GM21737 (cell line): ENCODE measurements around the gene TRAF1.

ENCODE experiments used
- ATAC-seq: cut with Tn5 transposase; IDR thresholded peaks from one replicate; pipeline ENCODE4 v1.9.1; 2021; ENCODE audit warnings: mild to moderate bottlenecking, moderate library complexity; ENCODE audit not compliant: unreplicated experiment

TRAF1 gene

GRCh38 chr9:120910643-120911042, 16.0 kb downstream of the TRAF1 start:
- no peak for ATAC-seq

GRCh38 chr9:120909904-120910303, 16.7 kb downstream of the TRAF1 start:
- no peak for ATAC-seq

DNA sequence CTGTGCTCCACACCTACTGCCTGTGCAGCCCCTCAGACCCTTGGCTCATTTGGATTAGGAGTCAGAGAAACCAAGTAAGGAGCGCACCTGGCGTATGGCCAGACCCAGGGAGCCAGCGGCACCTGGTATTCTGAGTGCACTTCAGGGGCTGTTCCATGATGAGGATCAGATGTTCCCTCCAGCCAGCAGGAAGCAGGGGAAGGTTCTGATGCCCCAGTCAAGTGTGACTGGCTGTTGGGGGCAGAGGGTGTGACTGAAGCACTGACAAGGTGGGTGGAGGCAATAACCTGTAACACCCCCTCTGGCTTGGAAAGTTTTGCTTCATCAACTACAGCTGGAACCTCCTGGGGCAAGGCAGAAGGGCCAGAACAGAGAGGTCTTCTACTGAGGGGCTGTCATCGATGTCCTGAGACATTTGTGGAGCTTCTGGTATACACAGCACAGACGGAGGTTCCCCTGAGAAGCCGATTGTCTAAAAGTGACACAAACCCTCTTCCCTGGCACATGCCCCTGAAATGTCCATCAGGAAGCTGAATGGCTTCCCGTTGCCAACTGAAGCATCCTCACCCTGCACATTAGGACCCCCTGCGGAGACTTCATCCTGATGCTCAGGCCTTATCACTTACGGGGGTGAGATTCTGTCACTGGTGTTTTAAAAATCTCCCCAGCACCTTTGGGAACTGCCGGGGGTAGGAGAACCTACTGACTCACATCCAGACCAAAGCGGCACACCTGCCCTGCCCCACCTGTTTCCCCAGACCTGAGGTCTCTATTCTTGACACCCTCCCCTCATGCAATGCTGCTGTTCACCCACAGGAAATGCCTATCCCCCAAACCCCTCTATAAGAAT, 21.1 kb downstream of the TRAF1 start:
- ATAC-seq, result no peak

DNA sequence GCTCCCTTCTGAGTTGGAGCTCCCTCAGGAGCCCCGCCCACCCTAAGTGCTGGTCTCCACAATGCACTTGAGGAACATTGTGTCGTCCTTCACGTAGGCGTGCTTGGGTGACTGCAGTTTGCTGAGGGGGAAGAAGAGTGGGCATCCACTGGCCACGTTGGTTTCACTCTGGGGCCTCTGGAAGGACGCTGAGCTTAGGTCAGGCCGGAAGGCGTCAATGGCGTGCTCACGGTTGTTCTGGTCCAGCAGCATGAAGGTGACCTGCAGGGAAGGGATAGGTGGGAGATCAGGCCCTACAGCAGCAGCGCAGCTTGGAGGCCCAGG, 21.7 kb downstream of the TRAF1 start:
- no peak for ATAC-seq

DNA sequence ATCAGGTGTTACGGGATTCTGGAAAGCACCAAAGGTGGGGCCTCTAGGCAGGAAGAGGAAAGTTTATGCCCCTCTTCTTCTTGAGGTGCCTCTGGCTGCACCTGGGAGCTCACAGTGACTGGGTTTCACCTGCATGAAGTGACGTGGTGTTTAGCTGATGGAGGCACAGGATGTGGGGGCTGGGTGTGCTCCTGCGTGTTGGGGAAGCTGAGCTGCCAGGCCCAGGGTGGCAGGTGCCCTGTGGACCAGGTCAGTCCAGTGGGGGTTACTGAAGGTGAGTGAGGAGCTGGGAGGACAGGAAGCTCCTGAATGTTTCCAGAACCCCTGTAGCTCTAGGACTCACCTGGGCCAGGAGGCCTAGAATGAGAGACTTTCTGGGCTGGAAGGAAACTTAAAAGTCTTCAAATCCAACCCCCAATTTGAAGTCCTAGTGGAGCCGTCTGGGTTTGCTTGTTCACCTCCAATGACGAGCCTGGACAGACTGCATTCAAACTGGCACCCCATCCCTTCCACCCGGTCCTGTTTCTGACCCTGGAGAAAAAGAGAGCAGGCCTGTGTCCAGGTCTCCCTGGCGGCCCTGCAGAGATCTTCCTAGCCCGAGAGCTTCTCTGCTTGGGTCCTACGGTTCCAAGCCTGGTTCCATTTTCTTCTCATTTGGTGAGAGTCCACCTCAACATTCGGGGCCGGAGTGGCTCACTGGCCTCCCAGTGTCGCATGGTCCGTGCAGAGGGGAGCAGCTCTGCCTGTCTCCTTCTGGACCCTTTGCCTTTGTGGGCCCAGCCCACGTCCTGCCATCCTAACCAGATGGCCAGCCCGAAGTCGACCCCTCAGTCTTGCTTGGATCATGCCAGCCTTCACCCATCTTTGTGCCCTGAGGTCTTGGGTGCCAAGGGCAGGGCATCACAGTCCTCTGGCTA, 22.3 kb downstream of the TRAF1 start:
- no peak for ATAC-seq

- no peak for ATAC-seq
Observed at GRCh38 chr9:120902569-120903535, 23.7 kb downstream of the TRAF1 start.

- no peak for ATAC-seq
Observed at GRCh38 chr9:120901755-120902568, 24.6 kb downstream of the TRAF1 start.

DNA sequence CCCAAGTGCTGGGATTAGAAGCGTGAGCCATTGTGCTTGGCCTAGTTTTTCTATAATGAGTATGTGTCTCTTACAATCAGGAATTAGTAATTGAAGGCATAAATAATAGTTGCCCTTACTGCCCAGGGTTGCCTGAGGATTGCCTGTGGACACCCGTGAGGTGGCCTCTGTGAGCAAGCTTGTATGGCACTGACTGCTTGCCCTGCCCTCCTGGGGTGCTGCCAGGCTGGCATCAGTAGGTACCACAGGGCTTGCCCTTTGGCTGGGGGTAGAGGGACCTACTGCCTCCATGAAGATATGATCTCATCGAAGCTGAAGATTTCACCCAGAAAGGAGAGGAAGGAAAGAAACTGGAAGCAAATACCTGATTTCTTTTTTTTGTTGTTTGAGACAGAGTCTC, 25.8 kb downstream of the TRAF1 start:
- ATAC-seq, result no peak

- no peak for ATAC-seq
Observed at GRCh38 chr9:120899490-120900068, 27.0 kb downstream of the TRAF1 start.

DNA sequence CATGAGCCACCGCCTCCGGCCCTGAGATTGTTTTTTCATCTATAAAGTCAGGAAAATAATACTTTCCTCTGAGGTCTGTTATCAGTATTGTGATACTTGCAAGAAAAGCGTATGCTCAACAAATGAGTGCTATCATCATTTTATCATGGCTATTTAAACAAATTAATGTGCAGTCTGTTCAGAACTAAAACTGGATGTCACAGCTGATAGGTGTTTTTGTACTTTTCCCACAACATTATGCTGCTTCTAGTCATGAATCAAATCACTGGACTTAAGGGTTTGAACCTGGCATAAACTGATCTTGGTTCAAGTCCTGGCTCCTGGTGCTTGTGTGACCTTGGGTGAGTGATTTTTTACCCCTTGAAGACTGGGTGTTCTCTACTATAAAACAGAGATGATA, 28.2 kb downstream of the TRAF1 start:
- ATAC-seq, result no peak

DNA sequence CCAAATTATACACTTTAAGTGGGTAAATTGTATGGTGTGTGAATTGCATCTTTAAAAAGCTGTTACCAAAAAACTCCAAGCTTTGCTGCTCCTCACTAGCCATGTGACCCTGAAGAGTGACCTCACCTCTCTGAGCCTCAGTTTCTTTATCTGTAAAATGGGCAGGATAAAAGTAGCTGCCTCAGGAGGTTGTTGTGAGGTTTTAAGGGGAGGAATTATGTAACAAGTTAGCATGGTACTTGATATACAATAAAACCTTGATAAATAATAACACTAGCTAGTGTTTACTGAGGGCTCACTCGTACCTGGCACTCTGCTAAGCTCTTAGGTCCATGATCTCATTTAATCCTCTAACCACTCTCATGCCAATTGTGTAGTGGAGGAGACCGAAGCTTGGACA, 30.6 kb downstream of the TRAF1 start:
- no peak for ATAC-seq

DNA sequence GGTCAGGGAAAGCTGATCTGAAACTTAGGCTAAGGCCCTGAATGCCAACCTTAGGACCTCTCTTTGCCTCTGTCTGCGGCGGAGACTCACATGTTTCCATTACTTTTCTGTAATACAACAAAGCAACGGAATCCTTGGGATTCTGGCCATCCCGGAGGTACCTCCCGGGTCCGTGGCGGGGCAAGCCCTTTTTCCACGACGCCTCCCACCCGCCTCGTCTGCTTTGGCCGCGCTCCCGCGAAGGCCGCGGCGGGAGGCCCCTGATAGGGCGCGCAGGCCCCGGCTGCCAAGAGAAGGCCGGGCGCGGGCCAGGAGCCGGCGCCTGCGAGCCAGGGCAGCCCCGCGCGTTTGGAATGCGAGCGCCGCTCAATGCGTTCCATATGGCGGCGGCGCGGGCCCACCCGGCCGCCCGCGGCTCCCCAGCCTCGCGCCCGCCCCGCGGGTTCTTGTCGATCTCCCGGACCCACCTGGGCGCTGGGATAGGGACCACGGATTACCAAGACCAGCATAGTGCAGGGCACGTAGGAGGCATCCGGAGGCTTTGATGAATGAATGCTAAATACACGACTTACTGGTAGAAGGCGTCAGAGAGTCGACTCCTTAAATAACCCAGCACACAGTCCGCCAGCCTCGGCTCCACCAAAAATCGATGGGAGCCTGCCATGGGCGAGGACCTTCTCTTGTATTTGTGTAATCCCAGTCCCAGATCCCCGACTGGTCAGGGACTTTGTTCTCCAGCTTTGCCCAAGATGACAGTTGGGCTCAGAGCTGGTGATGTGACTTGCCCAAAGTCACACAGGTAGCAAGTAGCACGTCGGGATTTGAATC, 32.1 kb downstream of the TRAF1 start:
- ATAC-seq, result no peak

DNA sequence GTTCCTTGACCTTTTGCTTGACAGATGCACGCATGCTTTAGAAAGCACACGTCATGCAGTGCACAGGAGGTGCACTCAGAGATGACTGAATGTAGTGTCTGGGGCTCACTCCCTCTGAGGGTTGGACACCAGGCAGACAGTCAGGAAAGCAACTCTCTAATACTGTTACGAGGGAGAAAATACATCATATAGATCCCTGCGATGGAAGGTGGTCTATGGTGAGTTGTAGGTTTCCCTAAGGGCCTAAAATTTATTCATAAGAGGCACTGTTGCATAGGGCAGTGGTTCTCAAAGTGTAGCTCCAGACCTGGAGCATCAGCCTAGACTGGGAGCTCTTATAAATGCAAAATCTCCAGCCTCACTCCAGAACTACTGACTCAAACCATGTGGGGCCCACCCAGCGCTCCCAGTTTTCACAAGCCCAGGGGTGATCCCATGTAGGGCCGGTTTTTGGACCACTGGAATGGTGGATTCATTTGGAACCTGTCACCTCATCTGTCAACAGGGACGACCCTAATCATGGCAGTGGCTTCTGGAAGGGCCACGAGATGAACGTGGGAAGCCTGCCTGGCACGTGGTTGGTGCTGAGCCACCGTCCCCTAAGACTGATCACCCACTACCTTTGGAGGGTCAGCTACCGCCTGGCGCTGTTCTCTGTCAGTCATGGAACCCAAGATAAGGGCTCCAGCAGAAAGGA, 32.8 kb downstream of the TRAF1 start:
- ATAC-seq, result no peak

DNA sequence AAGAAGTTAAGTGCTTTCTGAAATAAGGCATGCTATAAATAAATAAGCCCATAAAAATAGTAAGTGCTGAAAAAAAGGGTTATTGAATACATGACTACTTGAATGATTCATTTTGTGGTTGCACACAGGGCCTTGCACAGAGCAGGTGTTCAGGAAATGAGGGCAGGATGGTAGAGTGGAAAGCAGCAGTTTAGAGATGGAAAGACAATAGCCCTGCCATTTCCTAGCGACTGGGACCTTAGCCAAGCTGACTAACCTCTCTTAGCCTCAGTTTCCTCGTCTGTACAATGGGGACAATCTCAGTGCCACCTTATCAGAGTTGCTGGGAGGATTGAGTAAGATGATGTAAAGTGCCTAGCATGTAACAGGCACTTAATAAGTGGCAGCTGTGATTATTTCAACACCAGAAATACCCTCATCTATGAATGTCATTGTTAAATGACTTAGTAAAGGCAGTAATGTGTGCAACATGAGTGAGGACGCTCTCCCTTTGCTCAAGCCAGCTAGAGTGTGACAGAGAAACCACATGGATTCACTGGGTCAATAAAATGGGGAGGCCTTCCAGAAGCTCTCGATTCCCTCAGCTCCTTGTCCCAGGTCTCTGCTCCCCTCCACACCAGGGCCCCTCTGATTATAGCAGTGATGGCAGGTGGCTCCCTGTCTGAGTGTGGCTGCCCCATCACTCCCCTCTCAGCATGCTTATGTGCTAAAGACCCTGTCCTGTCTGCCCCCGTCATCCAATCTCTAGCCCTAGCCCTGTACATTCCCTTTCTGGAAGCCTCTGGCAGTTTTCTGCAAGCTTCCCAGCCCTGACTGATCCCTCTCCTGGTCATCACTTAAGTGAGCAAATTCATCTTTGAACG, 33.6 kb downstream of the TRAF1 start:
- peak; percentile 56 for ATAC-seq

GRCh38 chr9:120891884-120892747, 34.5 kb downstream of the TRAF1 start:
- peak; percentile 32 for ATAC-seq

DNA sequence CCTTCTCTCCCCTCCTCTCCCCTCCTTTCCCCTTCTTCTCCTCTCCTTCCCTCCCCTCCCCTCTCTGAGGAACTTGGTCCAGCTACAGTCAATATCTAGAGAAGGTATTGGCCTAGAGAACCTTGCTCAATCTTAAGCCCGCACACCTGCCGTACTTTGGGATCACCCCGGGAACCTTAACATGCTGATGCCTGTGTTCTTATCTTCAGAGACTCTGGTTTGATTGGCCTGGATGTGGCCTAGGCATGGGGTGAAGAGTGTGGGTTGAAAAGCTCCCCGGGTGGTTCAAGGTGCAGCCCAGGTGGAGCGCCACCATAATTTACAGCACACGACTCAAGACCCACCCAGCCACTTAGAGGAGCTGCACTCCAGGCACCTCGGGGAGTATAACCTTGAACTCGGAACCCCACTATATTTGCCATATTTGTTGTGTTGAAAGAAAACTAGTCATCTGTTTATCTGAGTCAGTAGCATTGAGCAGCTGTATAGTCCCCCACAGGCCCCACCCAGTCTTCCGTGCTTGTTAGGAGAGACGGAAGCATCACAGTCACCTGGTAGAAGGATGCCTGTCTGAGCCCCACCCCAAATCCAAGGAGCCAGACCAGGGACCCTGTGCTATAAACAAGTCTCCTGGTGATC, 35.2 kb downstream of the TRAF1 start:
- no peak for ATAC-seq
